ENCODE data around the gene THEMIS2. TPM values are rescaled to one million over a fixed set of nuclear protein-coding genes. Genes with fewer than 3 reads are reported as not detected.

THEMIS2 gene
- total RNA-seq, 1 donor, result 17.4 TPM

DNA sequence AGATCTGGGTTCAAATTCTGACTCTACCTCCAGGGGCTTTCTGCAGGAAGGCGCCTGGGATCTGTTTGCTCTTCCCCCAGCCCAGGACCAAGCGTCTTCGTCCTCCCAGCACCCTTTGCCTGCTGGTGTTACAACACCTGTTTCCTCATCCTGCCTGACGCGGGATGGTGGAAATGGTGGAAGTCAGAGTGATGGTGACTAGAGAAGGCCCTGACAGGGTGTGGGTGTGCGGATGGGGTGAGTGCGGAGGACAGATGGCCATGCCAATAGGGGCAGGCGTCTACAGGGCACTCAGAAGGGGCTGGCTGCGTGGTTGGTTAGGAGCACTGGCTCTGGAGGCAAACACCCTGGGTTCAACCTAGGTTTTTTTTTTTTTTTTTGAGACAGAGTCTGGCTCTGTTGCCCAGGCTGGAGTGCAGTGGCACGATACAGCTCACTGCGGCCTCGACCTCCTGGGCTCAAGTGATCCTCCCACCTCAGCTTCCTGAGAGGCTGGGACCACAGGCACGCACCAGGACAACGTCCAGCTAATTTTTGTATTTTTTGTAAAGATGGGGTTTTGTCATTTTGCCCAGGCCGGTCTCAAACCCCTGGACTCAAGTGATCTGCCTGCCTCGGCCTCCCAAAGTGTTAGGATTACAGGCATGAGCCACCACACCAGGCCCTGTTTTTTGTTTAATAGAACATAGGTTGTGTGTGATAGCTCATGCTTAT lies 1.5 kb downstream of the THEMIS2 start:
- Histone ChIP-seq H3K4me2 (ENCODE audit: insufficient read depth, low read length) (peak overlapping the region; percentile 92), H3K79me2 (ENCODE audit: insufficient read depth, low read length) (peaks cover 6% of the 10 kb centered on the region), H3K36me3 (ENCODE audit: insufficient read depth, low read length) (no peaks in the 10 kb centered on the region), H3K9me3 (ENCODE audit: low read depth, low read length) (no peaks in the 10 kb centered on the region), H2AFZ (ENCODE audit: low read length) (no peak overlapping the region), H3K4me1 (ENCODE audit: insufficient read depth, low read length) (peaks cover 11% of the 10 kb centered on the region), H3K27me3 (ENCODE audit: insufficient read depth, low read length) (no peaks in the 10 kb centered on the region), H3K4me3 (ENCODE audit: insufficient read depth, low read length) (no peak overlapping the region), H3K27ac (ENCODE audit: low read depth, low read length) (no peak overlapping the region), H4K20me1 (ENCODE audit: insufficient read depth, low read length) (no peaks in the 10 kb centered on the region)
- DNase-seq (ENCODE audit: insufficient read length, low spot score, missing footprints), result peak; percentile 58
- TF ChIP-seq, protein P1, sequence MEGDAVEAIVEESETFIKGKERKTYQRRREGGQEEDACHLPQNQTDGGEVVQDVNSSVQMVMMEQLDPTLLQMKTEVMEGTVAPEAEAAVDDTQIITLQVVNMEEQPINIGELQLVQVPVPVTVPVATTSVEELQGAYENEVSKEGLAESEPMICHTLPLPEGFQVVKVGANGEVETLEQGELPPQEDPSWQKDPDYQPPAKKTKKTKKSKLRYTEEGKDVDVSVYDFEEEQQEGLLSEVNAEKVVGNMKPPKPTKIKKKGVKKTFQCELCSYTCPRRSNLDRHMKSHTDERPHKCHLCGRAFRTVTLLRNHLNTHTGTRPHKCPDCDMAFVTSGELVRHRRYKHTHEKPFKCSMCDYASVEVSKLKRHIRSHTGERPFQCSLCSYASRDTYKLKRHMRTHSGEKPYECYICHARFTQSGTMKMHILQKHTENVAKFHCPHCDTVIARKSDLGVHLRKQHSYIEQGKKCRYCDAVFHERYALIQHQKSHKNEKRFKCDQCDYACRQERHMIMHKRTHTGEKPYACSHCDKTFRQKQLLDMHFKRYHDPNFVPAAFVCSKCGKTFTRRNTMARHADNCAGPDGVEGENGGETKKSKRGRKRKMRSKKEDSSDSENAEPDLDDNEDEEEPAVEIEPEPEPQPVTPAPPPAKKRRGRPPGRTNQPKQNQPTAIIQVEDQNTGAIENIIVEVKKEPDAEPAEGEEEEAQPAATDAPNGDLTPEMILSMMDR (IDR thresholded peaks at IDR 0.05; ENCODE audit: extremely low read depth, low read depth, low read length), result no peak

DNA sequence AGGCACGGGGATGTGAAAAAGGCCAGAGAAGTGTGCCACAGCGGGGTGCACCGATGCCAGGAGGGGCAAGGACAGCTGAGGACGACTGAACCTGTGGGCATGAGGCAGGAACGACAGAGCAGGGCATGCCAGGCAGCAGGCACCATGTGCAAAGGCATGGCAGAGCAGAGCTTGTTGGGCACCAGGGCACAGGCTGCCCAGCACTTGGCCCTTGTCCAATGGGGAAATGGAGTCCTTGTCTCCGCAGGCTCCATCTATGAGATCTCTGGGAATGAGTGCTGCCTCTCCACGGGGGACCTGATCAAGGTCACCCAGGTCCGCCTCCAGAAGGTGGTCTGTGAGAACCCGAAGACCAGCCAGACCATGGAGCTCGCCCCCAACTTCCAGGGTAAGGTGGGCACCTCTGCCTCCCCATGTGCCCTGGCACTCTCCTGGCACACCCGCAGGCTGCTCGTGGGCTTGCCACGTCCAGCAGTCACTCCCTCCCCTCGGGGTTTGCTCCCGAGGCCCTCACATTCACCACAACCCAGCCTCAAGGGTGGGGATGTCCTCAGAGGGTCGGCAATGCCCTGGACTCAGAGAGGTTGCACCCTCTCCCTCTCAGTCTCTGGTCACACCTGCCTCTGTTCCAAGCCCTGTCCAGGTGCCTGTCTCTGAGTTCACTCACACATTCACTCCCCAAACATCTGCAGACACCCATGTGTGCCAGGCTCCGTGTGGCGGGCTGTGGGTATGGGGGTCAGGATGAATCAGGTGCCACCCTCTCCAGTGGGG lies 4.2 kb downstream of the THEMIS2 start:
- Histone ChIP-seq H2AFZ (ENCODE audit: low read length) (no peak overlapping the region), H3K79me2 (ENCODE audit: insufficient read depth, low read length) (peaks cover 6% of the 10 kb centered on the region), H3K4me2 (ENCODE audit: insufficient read depth, low read length) (no peak overlapping the region), H3K4me3 (ENCODE audit: insufficient read depth, low read length) (no peak overlapping the region), H3K9me3 (ENCODE audit: low read depth, low read length) (no peaks in the 10 kb centered on the region), H3K36me3 (ENCODE audit: insufficient read depth, low read length) (no peaks in the 10 kb centered on the region), H3K4me1 (ENCODE audit: insufficient read depth, low read length) (peaks cover 11% of the 10 kb centered on the region), H3K27me3 (ENCODE audit: insufficient read depth, low read length) (no peaks in the 10 kb centered on the region), H3K27ac (ENCODE audit: low read depth, low read length) (peak overlapping the region; percentile 33), H4K20me1 (ENCODE audit: insufficient read depth, low read length) (no peaks in the 10 kb centered on the region)
- DNase-seq (ENCODE audit: insufficient read length, low spot score, missing footprints), result no peak
- TF ChIP-seq, protein P1 (IDR thresholded peaks at IDR 0.05; ENCODE audit: extremely low read depth, low read depth, low read length), result no peak

DNA sequence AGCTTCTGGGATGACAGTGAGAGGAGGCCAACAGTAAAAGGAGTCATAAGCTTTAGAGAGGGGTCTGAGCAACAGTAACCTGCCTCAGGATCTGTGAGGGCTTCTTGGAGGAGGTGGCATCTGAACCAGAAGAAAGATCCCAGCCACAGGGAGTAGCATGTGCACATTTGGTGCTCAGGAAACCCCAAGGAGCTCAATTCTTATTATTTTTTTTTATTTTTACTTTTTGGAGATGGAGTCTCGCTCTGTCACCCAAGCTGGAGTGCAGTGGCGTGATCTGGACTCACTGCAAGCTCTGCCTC lies 4.7 kb downstream of the THEMIS2 start:
- TF ChIP-seq, protein P1 (IDR thresholded peaks at IDR 0.05; ENCODE audit: extremely low read depth, low read depth, low read length), result no peak
- Histone ChIP-seq H3K4me2 (ENCODE audit: insufficient read depth, low read length) (no peak overlapping the region), H4K20me1 (ENCODE audit: insufficient read depth, low read length) (no peaks in the 10 kb centered on the region), H3K27ac (ENCODE audit: low read depth, low read length) (no peak overlapping the region), H3K4me1 (ENCODE audit: insufficient read depth, low read length) (peaks cover 11% of the 10 kb centered on the region), H3K36me3 (ENCODE audit: insufficient read depth, low read length) (no peaks in the 10 kb centered on the region), H3K27me3 (ENCODE audit: insufficient read depth, low read length) (no peaks in the 10 kb centered on the region), H3K9me3 (ENCODE audit: low read depth, low read length) (no peaks in the 10 kb centered on the region), H2AFZ (ENCODE audit: low read length) (no peak overlapping the region), H3K79me2 (ENCODE audit: insufficient read depth, low read length) (peaks cover 6% of the 10 kb centered on the region), H3K4me3 (ENCODE audit: insufficient read depth, low read length) (no peak overlapping the region)
- no peak for DNase-seq (ENCODE audit: insufficient read length, low spot score, missing footprints)

DNA sequence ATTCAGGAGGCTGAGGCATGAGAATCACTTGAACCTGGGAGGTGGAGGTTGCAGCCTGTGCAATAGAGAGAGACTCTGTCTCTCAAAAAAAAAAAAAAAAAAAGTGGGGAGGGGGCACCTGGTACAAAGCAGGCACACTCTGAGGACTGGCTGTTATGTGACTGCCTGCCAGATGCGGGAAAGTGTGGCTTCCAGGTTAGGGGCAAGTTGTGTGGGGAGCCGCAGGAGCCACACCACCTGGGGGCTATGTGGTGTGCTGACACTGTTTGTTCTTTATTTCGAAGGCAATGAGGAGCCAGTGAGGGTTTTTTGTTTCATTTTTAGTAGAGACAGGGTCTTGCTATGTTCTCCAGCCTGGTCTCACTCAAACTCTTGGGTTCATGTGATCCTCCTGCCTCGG lies 5.7 kb downstream of the THEMIS2 start:
- H4K20me1 ChIP-seq (ENCODE audit: insufficient read depth, low read length), result no peaks in the 10 kb centered on the region
- TF ChIP-seq, protein P1 (IDR thresholded peaks at IDR 0.05; ENCODE audit: extremely low read depth, low read depth, low read length), result no peak
- no peak overlapping the region for H3K4me2 ChIP-seq (ENCODE audit: insufficient read depth, low read length)
- no peak overlapping the region for H3K4me3 ChIP-seq (ENCODE audit: insufficient read depth, low read length)
- no peaks in the 10 kb centered on the region for H3K36me3 ChIP-seq (ENCODE audit: insufficient read depth, low read length)
- H3K9me3 ChIP-seq (ENCODE audit: low read depth, low read length), result no peaks in the 10 kb centered on the region
- H3K4me1 ChIP-seq (ENCODE audit: insufficient read depth, low read length), result peaks cover 6% of the 10 kb centered on the region
- DNase-seq (ENCODE audit: insufficient read length, low spot score, missing footprints), result no peak
- H2AFZ ChIP-seq (ENCODE audit: low read length), result no peak overlapping the region
- peaks cover 6% of the 10 kb centered on the region for H3K79me2 ChIP-seq (ENCODE audit: insufficient read depth, low read length)
- H3K27me3 ChIP-seq (ENCODE audit: insufficient read depth, low read length), result no peaks in the 10 kb centered on the region
- H3K27ac ChIP-seq (ENCODE audit: low read depth, low read length), result no peak overlapping the region

Measured in osteoblast (primary cell).